Breast epithelium (tissue), 4 donors: ENCODE results near the gene KLF15. TPM values are rescaled to one million over a fixed set of nuclear protein-coding genes. Genes with fewer than 3 reads are reported as not detected.

ENCODE experiments used
- DNase-seq, 2 donors: peaks; one replicate each; pipeline ENCODE4 v3.0.0-alpha.2; 2019; ENCODE audit warnings: low spot score in 2 of 2
- H3K27ac ChIP-seq, 2 donors: fragments of 200-600 bp; sonication (generic) in 1 of 2; one replicate each; pipeline ENCODE4 v1.5.1; 2016 to 2019; ENCODE audit warnings: mild to moderate bottlenecking in 1 of 2
- H3K27me3 ChIP-seq, 2 donors: fragments of 200-600 bp; sonication (generic) in 1 of 2; one replicate each; pipeline versions ENCODE4 v1.5.1 to v1.6.0; 2017 to 2019; ENCODE audit warnings: control low read depth in 1 of 2, mild to moderate bottlenecking in 1 of 2
- H3K36me3 ChIP-seq: fragments of 200-600 bp; one replicate; pipeline ENCODE4 v1.5.1; 2019
- H3K4me1 ChIP-seq, 2 donors: fragments of 200-600 bp; sonication (generic); one replicate each; pipeline ENCODE4 v1.5.1; 2016 to 2019; ENCODE audit warnings: control low read depth in 1 of 2
- H3K4me3 ChIP-seq, 3 donors: fragments of 200-600 bp; sonication (generic); 1 replicate in 2 of 3; 2 replicates in 1 of 3; pipeline ENCODE4 v1.5.1; 2016 to 2019; ENCODE audit warnings: mild to moderate bottlenecking in 3 of 3, moderate library complexity in 2 of 3
- H3K9me3 ChIP-seq, 2 donors: fragments of 200-600 bp; sonication (generic) in 1 of 2; one replicate each; pipeline ENCODE4 v1.5.1; 2016 to 2019; ENCODE audit warnings: control low read depth in 1 of 2
- POLR2A ChIP-seq: fragments of 450-650 bp; IDR thresholded peaks from one replicate; pipeline ENCODE4 v1.6.1; 2016; ENCODE audit warnings: antibody characterized with exemption, mild to moderate bottlenecking, moderate library complexity
- POLR2AphosphoS5 ChIP-seq, 3 donors: sonication (generic); formaldehyde crosslinking; IDR thresholded peaks; one replicate each; pipeline ENCODE4 v1.6.1; 2017; ENCODE audit warnings: antibody characterized with exemption in 3 of 3
- intact Hi-C: fragments of 100-400 bp; cut with DNase I; formaldehyde crosslinking; loops from one replicate; pipeline ENCODE4 v1.15.1; 2023; ENCODE audit warnings: low total_unique reads
- total RNA-seq, 3 donors: library from RNA; depleted of rRNA; stranded (reverse); fragments of >200 nt; gene quantifications; one replicate each; pipeline ENCODE4 v1.1.0, GENCODE V29; 2016
- TF ChIP-seq, protein P1 (sequence below), 3 donors: fragments of 450-650 bp; IDR thresholded peaks; one replicate each; pipeline ENCODE4 v1.5.1; 2016 to 2017; ENCODE audit warnings: antibody characterized with exemption in 3 of 3, mild to moderate bottlenecking in 3 of 3, moderate library complexity in 3 of 3

Gene KLF15
- total RNA-seq, 3 donors from 2014 or later: 36.3 to 129 (median 44.2) TPM

DNA sequence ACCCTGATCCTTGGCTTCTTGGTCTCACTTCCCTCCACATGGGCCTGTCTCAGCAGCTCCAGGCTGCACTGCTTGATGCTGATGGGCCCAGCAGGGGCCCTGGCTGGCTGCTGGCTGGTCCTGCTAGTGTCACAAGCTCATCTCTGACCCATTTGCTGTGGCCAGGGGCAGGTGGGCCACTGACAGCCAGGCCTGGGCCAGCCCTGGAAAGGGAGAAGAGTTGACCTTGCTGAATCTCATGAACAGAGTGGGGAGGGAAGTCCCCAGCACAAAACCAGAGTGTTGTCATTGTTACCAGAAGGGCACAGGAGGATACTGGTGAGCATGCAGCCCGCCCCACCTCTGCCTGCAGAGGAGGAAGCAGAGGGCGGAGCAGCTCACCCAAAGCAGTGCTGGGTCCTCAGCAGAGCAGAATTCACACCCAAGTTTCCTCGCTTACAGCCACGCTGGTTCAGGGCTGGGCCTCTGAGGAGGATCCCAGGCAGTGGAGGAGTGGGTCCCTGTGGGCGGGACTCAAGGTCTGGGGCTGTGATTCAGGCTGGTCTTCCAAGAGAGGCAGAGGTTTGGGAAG, 7.6 kb upstream of the KLF15 start:
- Histone ChIP-seq H3K4me1 (no peaks in the 10 kb centered on the region), H3K4me3 (no peak overlapping the region), H3K27ac (no peak overlapping the region), H3K9me3 (no peaks in the 10 kb centered on the region), H3K36me3 (no peaks in the 10 kb centered on the region), H3K27me3 (peaks cover 0 to 9% of the 10 kb centered on the region in 2 donors)
- intact Hi-C loops: no loop called here
- TF ChIP-seq, protein P1, sequence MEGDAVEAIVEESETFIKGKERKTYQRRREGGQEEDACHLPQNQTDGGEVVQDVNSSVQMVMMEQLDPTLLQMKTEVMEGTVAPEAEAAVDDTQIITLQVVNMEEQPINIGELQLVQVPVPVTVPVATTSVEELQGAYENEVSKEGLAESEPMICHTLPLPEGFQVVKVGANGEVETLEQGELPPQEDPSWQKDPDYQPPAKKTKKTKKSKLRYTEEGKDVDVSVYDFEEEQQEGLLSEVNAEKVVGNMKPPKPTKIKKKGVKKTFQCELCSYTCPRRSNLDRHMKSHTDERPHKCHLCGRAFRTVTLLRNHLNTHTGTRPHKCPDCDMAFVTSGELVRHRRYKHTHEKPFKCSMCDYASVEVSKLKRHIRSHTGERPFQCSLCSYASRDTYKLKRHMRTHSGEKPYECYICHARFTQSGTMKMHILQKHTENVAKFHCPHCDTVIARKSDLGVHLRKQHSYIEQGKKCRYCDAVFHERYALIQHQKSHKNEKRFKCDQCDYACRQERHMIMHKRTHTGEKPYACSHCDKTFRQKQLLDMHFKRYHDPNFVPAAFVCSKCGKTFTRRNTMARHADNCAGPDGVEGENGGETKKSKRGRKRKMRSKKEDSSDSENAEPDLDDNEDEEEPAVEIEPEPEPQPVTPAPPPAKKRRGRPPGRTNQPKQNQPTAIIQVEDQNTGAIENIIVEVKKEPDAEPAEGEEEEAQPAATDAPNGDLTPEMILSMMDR (IDR thresholded peaks at IDR 0.05): no peak
- TF ChIP-seq POLR2AphosphoS5 (IDR thresholded peaks at IDR 0.05): no peak
- no peak for TF ChIP-seq POLR2A
- DNase-seq: no peak

DNA sequence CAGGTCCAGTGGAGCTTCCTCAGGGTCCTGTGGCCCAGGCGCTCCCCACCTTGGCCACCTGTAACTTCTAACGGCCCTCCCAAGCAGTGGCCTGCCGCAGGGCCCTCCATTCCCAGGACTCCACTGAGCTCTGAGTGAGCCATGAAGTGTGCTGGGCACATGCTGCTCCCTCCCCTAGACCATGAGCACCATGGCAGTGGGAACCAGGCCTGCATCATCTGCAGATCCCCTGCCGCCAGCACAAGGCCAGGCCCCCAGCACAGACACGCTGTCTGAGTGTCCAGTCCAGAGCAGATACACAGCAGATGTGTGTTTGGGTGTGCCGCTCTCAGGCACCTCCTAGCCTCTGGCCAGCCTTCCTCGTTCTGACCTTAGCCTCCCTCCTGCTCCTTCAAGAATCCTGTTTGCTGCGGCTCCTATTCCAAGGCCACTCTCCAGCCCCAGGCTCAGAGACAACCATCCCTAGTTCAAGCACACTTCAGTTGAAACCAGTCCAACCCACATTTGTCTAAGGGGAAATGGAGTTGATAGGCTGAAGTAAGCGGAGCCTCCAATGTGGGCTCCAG, 7.0 kb upstream of the KLF15 start:
- DNase-seq: no peak
- Histone ChIP-seq H3K9me3 (no peaks in the 10 kb centered on the region), H3K27ac (no peak overlapping the region), H3K4me1 (no peaks in the 10 kb centered on the region), H3K36me3 (no peaks in the 10 kb centered on the region), H3K4me3 (no peak overlapping the region), H3K27me3 (peaks cover 0 to 9% of the 10 kb centered on the region in 2 donors)
- no peak for TF ChIP-seq POLR2AphosphoS5 (IDR thresholded peaks at IDR 0.05)
- intact Hi-C loops: no loop called here

DNA sequence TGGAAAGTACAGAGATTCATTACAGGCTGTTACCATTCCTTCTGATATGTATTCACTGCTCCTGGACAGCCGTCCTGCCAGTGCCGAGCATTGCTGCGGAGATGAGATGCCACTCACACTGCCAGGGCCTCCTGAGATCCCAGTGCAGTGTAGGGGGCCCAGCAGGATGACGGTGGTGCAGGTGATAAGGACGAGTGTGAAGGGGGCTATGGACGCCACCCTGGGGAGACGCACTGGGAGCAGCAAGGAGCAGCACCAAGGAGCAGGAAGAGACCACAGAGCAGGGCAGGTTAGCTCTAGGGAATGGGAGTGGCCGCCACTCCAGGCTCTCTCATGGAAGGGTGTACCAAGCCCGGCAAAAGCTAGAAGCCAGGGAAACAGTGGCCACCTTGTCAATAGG, 4.0 kb upstream of the KLF15 start:
- TF ChIP-seq POLR2AphosphoS5 (IDR thresholded peaks at IDR 0.05) (no peak), POLR2A (no peak)
- TF ChIP-seq, protein P1 (IDR thresholded peaks at IDR 0.05): no peak
- Histone ChIP-seq H3K27ac (no peak overlapping the region), H3K27me3 (peaks cover 0 to 9% of the 10 kb centered on the region in 2 donors), H3K9me3 (no peaks in the 10 kb centered on the region), H3K4me1 (no peaks in the 10 kb centered on the region), H3K36me3 (no peaks in the 10 kb centered on the region), H3K4me3 (no peak overlapping the region)
- intact Hi-C loops: no loop called here
- no peak for DNase-seq

DNA sequence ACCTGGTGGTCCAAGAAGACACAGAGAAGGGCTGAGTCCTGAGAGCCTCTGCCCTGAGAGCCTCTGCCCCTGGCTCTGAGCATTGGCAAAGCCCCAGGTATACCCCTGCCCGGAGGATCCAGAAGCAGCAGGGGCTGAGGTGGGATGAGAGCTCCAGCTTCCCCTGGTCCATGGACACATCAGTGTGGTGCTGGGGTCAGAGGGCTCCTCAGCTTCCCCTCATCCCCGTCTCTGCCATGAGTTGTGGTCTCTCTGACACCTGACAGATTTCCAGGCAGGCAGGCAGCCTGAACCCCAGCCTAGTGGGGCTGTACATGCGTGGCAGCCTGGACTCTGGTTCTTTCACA, 3.5 kb upstream of the KLF15 start:
- H3K36me3 ChIP-seq: no peaks in the 10 kb centered on the region
- intact Hi-C loops: no loop called here
- DNase-seq: no peak
- H3K27ac ChIP-seq: no peak overlapping the region
- H3K4me3 ChIP-seq: no peak overlapping the region
- peaks cover 0 to 9% of the 10 kb centered on the region in 2 donors for H3K27me3 ChIP-seq
- no peaks in the 10 kb centered on the region for H3K4me1 ChIP-seq
- H3K9me3 ChIP-seq: no peaks in the 10 kb centered on the region
- TF ChIP-seq, protein P1 (IDR thresholded peaks at IDR 0.05): no peak
- TF ChIP-seq POLR2AphosphoS5 (IDR thresholded peaks at IDR 0.05): no peak
- no peak for TF ChIP-seq POLR2A

DNA sequence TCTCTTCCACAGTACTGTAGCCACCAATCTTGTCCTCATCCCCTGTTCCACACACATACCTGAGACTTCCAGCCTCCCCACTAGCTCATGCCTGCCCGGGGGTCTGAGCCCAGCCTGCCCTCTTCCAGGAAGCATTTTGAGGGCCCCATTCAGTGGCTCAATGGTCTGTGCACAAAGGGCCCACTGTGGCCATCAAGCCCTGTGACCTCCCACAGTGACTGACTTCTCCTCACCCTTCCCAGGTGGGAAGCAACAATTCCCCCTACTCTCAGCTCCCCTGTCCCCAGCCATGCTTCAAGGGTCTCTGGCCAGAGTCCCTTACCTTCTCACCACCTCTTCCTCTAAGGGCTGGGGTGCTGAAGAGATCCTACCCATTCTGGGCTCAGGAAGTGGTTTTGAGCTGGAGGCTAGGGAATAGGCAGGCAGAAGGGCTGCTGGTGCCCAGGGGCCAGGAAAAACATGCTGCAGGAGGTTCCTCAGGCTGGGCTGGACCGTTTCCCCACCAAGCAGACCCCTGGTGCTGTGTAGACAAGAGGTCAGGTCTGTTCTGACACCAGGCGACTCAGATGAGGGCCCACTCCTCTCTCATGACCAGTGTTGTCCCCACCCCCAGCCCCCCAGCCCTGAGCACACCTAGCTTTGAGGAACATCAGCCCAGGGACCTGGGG, 3.0 kb upstream of the KLF15 start:
- TF ChIP-seq POLR2A: no peak
- TF ChIP-seq, protein P1 (IDR thresholded peaks at IDR 0.05): no peak
- no peak for TF ChIP-seq POLR2AphosphoS5 (IDR thresholded peaks at IDR 0.05)
- intact Hi-C loops: no loop called here
- no peak for DNase-seq
- Histone ChIP-seq H3K4me3 (no peak overlapping the region), H3K9me3 (no peaks in the 10 kb centered on the region), H3K27me3 (peaks cover 0 to 9% of the 10 kb centered on the region in 2 donors), H3K27ac (no peak overlapping the region), H3K4me1 (peaks cover 0 to 4% of the 10 kb centered on the region in 2 donors), H3K36me3 (no peaks in the 10 kb centered on the region)
